Aorta (tissue), 5 donors: Measurements from ENCODE around the gene CFD. TPM values are rescaled to one million over a fixed set of nuclear protein-coding genes. Genes with fewer than 3 reads are reported as not detected.

ENCODE experiments used
- ATAC-seq: fragments of 200-7000 bp; cut with Tn5 transposase; one replicate; pipeline ENCODE4 v1.9.1; 2022; ENCODE audit warnings: moderate library complexity; ENCODE audit not compliant: low FRiP score
- DNase-seq, 2 donors: peaks; one replicate each; pipeline ENCODE4 v3.0.0-alpha.2; 2020
- H3K27ac ChIP-seq, 2 donors: one replicate each; pipeline ENCODE4 v1.5.1; 2013; ENCODE audit warnings: low read length in 2 of 2, mild to moderate bottlenecking in 2 of 2, moderate library complexity in 2 of 2, control low read depth in 1 of 2, inconsistent platforms in 1 of 2, low read depth in 1 of 2
- H3K27me3 ChIP-seq, 2 donors: one replicate each; pipeline ENCODE4 v1.6.1; 2013; ENCODE audit warnings: control low read depth in 1 of 2, low read length in 1 of 2, mild to moderate bottlenecking in 1 of 2, moderate library complexity in 1 of 2; ENCODE audit not compliant: insufficient read depth in 2 of 2, control insufficient read depth in 1 of 2
- H3K36me3 ChIP-seq, 2 donors: one replicate each; pipeline ENCODE4 v1.6.1; 2013; ENCODE audit warnings: control low read depth in 1 of 2, low read length in 1 of 2, mild to moderate bottlenecking in 1 of 2; ENCODE audit not compliant: insufficient read depth in 2 of 2, control insufficient read depth in 1 of 2
- H3K4me1 ChIP-seq, 2 donors: one replicate each; pipeline ENCODE4 v1.6.1; 2013; ENCODE audit warnings: low read length in 2 of 2, control low read depth in 1 of 2, mild to moderate bottlenecking in 1 of 2, moderate library complexity in 1 of 2; ENCODE audit not compliant: insufficient read depth in 2 of 2, control insufficient read depth in 1 of 2
- H3K4me3 ChIP-seq, 2 donors: one replicate each; pipeline ENCODE4 v1.5.1; 2013; ENCODE audit warnings: low read length in 2 of 2, control low read depth in 1 of 2, mild to moderate bottlenecking in 1 of 2
- H3K9me3 ChIP-seq: one replicate; pipeline ENCODE4 v1.6.1; 2013; ENCODE audit warnings: mild to moderate bottlenecking, low read length; ENCODE audit not compliant: control insufficient read depth
- WGBS, 2 donors: extraction: QIAGEN DNeasy Blood & Tissue Kit; methylation state at CpG; one replicate each; pipeline ENCODE4 v1.1.7; 2013; 5-methylcytosine and 5-hydroxymethylcytosine counted together
- intact Hi-C, 2 donors: fragments of 100-400 bp; cut with DNase I; formaldehyde crosslinking; loops; one replicate each; pipeline versions ENCODE4 v1.14.2 to v1.15.0; 2022
- polyA plus RNA-seq, 2 donors: library from polyadenylated mRNA; stranded (reverse); fragments of 200-250 nt; gene quantifications; one replicate each; pipeline ENCODE4 v1.2.3, GENCODE V29; 2013
- total RNA-seq, 2 donors: library from RNA; stranded (reverse); fragmentation: NEBNext Ultra II Directional; extraction: Animal tissue kit (Norgen Biotek cat#: 25700); gene quantifications; one replicate each; pipeline ENCODE4 v1.2.1, GENCODE V29; 2021
- donor health status: healthy with polysubstance abuse.
- donor health status: Bipolar disorder and iron deficiency.
- donor health status: DM: no; HTN: no; CAD: no.
- donor health status: DM: no; HTN: no; CAD: no.
- donor health status: DM: yes; HTN: yes; CAD: no.

The CFD gene
- total and polyA plus RNA-seq, 4 donors, result 3.3 to 354 (median 63.7) TPM

DNA sequence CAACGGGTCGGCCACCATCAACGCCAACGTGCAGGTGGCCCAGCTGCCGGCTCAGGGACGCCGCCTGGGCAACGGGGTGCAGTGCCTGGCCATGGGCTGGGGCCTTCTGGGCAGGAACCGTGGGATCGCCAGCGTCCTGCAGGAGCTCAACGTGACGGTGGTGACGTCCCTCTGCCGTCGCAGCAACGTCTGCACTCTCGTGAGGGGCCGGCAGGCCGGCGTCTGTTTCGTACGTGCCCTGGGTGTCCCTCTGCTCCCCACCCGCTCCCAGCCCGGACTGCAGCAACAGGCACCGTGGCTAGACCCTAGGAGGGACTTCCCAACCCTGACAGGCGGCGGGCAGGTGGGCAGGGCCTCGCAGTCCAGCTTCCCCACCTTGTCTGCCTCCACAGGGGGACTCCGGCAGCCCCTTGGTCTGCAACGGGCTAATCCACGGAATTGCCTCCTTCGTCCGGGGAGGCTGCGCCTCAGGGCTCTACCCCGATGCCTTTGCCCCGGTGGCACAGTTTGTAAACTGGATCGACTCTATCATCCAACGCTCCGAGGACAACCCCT is 3.8 kb upstream of the CFD start:
- Histone ChIP-seq H3K9me3 (no peaks in the 10 kb centered on the region), H3K27ac (no peak overlapping the region), H3K4me1 (no peaks in the 10 kb centered on the region), H3K36me3 (no peaks in the 10 kb centered on the region), H3K4me3 (no peak overlapping the region), H3K27me3 (peaks cover 0 to 2% of the 10 kb centered on the region in 2 donors)
- intact Hi-C loops, result loop anchor here (2.0 to 5.0 kb wide), 2 partner anchors 122 to 127 kb away; no protein-coding TSS in a partner anchor
- no peak for DNase-seq
- no peak for ATAC-seq
- WGBS, 2 donors, result 70 to 72% methylated on average over 40 of the region's 40 CpGs

DNA sequence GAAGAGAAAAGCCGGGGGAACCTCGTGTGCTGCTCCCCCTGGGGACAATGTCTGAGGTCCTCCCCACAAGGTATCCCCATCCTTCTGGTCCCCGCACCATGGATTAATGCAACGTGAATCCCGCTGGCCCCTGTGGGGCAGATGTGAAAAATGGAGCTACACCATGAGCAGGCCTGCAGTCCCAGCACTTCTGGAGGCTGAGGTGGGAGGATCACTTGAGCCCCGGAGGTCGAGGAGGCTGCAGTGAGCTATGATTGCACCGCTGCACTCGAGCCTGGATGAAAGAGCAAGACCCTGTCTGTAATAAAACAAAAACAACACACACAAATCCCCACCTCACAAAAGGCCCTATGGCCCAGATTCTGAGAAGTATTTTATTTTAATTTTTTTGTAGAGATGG is 1.2 kb upstream of the CFD start:
- Histone ChIP-seq H3K4me1 (no peaks in the 10 kb centered on the region), H3K9me3 (no peaks in the 10 kb centered on the region), H3K36me3 (no peaks in the 10 kb centered on the region), H3K27me3 (peaks cover 0 to 3% of the 10 kb centered on the region in 2 donors), H3K4me3 (no peak overlapping the region), H3K27ac (no peak overlapping the region)
- intact Hi-C loops, result loop anchor here in 1 of 2 donors (5.0 kb wide), 1 partner anchor 119 kb away; no protein-coding TSS in a partner anchor
- ATAC-seq (no peak), DNase-seq (no peak)
- 80 to 81% methylated on average over 9 of the region's 9 CpGs for WGBS, 2 donors

- no peaks in the 10 kb centered on the region for H3K9me3 ChIP-seq
- H3K27me3 ChIP-seq, result peaks cover 0 to 3% of the 10 kb centered on the region in 2 donors
- no peaks in the 10 kb centered on the region for H3K4me1 ChIP-seq
- no peaks in the 10 kb centered on the region for H3K36me3 ChIP-seq
- no peak for ATAC-seq
- H3K4me3 ChIP-seq, result no peak overlapping the region
- no peak overlapping the region for H3K27ac ChIP-seq
- intact Hi-C loops, result loop anchor here (2.0 to 5.0 kb wide), 2 partner anchors 56 to 60 kb away; partner anchors contain the start of gene KISS1R (in 1 of the 2)
- DNase-seq, result no peak
- WGBS, 2 donors, result 55 to 67% methylated on average over 27 to 34 of the region's 35 CpGs
Measured at GRCh38 chr19:861141-861755, 1.8 kb downstream of the CFD start.

GRCh38 chr19:861756-862580 is 2.5 kb downstream of the CFD start:
- no peak overlapping the region for H3K4me3 ChIP-seq

DNA sequence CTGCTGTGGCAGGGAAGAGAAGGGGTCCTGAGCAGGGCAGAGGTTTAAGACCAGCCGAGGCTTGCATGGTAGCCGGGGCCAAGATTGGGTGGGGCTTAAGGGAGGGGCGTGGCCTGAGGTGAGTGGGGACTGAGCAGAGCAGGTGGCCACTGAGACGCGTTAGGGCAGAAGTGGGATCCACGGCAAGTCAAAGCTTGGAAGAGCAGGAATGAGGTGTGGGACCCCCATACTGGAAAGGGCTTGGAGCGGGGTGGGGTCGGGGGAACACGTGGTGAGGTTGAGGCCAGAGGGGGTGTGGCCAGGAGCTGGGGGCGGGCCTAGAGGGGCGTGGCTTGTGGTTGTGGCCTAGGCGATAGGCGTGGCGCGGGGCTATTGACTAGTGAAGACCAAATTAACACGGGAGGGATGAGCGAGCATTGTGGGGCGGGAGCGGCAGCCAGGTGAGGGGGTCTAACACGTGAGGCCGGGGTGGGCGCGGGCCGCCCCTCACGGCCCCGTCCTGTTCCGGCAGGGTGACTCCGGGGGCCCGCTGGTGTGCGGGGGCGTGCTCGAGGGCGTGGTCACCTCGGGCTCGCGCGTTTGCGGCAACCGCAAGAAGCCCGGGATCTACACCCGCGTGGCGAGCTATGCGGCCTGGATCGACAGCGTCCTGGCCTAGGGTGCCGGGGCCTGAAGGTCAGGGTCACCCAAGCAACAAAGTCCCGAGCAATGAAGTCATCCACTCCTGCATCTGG is 3.3 kb downstream of the CFD start:
- Histone ChIP-seq H3K27ac (no peak overlapping the region), H3K4me3 (no peak overlapping the region), H3K9me3 (no peaks in the 10 kb centered on the region), H3K27me3 (peaks cover 0 to 3% of the 10 kb centered on the region in 2 donors), H3K4me1 (no peaks in the 10 kb centered on the region), H3K36me3 (no peaks in the 10 kb centered on the region)
- ATAC-seq, result peak; percentile 26
- intact Hi-C loops, result loop anchor here in 1 of 2 donors (5.0 kb wide), 1 partner anchor 55 kb away; the partner anchor contains the start of gene KISS1R
- WGBS, 2 donors, result 18 to 21% methylated on average over 38 to 48 of the region's 48 CpGs
- DNase-seq, result peak; percentile 81 to 89

More at GRCh38 chr19:861756-862580, 2.5 kb downstream of the CFD start:
- Histone ChIP-seq H3K27me3 (peaks cover 0 to 3% of the 10 kb centered on the region in 2 donors), H3K27ac (no peak overlapping the region), H3K9me3 (no peaks in the 10 kb centered on the region), H3K36me3 (no peaks in the 10 kb centered on the region), H3K4me1 (no peaks in the 10 kb centered on the region)
- intact Hi-C loops, result loop anchor here (2.0 to 5.0 kb wide), 2 partner anchors 55 to 59 kb away; partner anchors contain the start of gene KISS1R (in 1 of the 2)
- WGBS, 2 donors, result 16 to 22% methylated on average over 55 to 60 of the region's 60 CpGs
- DNase-seq, result peak; percentile 72 to 79
- no peak for ATAC-seq

GRCh38 chr19:863315-863620 is 3.8 kb downstream of the CFD start:
- intact Hi-C loops, result loop anchor here in 1 of 2 donors (5.0 kb wide), 1 partner anchor 54 kb away; the partner anchor contains the start of gene KISS1R
- H3K27me3 ChIP-seq, result peaks cover 0 to 3% of the 10 kb centered on the region in 2 donors
- 65 to 67% methylated on average over 7 of the region's 7 CpGs for WGBS, 2 donors
- H3K36me3 ChIP-seq, result no peaks in the 10 kb centered on the region
- H3K9me3 ChIP-seq, result no peaks in the 10 kb centered on the region
- DNase-seq (no peak), ATAC-seq (no peak)
- H3K27ac ChIP-seq, result no peak overlapping the region
- no peaks in the 10 kb centered on the region for H3K4me1 ChIP-seq
- no peak overlapping the region for H3K4me3 ChIP-seq

DNA sequence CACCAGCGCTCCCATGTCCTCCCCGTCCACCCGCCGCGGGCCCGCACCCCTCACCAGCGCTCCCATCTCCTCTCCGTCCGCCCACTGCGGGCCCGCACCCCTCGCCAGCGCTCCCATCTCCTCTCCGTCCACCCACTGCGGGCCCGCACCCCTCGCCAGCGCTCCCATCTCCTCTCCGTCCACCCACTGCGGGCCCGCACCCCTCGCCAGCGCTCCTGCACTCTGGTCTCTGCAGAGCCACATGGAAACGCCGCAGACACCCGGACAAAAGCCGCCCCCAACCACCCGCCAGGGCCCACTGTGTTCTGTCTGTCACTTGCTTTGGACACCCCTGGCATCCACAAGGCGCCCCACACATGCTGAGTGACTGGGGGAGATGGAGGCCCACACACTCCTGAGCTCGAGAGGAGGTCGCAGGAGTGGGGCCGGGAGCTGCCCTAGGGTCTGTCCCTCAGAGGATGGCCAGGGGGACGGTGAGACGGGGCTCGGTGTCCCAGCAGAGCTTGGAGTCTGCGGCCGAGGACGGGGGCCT is 7.4 kb downstream of the CFD start:
- intact Hi-C loops, result loop anchor here in 1 of 2 donors (5.0 kb wide), 1 partner anchor 40 kb away; no protein-coding TSS in a partner anchor
- Histone ChIP-seq H3K9me3 (no peaks in the 10 kb centered on the region), H3K27ac (no peak overlapping the region), H3K27me3 (no peaks in the 10 kb centered on the region), H3K4me3 (no peak overlapping the region), H3K4me1 (no peaks in the 10 kb centered on the region), H3K36me3 (no peaks in the 10 kb centered on the region)
- no peak for DNase-seq
- no peak for ATAC-seq
- WGBS, 2 donors, result 87 to 91% methylated on average over 33 to 38 of the region's 38 CpGs

DNA sequence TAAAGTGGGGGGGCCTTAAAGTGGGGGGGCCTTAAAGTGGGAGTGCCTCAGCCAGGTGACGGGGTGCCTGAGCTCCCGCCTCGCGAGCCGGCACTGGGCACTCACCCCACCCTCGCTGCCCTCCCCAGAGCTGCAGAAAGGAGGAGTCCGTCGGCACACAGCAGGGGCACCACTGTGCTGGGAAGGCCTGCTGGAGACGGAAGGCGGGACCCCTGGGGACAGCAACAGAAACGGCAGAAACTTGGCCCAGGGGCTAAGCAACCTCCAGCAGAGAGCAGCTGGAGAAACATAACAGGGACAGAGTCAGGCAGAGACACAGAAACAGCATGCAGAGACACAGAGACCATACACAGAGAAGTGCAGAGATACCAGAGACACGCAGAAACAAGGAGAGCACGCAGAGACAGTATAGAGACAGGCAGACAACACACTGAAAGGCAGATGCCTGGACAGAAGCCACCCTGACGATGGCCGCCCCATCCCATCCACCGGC is 7.9 kb downstream of the CFD start:
- intact Hi-C loops, result loop anchor here in 1 of 2 donors (5.0 kb wide), 1 partner anchor 40 kb away; no protein-coding TSS in a partner anchor
- Histone ChIP-seq H3K4me1 (no peaks in the 10 kb centered on the region), H3K9me3 (no peaks in the 10 kb centered on the region), H3K4me3 (no peak overlapping the region), H3K27ac (no peak overlapping the region), H3K27me3 (no peaks in the 10 kb centered on the region), H3K36me3 (no peaks in the 10 kb centered on the region)
- WGBS, 2 donors, result 75 to 79% methylated on average over 16 of the region's 16 CpGs
- DNase-seq, result no peak
- no peak for ATAC-seq
